Epidermal melanocyte (primary cell): Measurements from ENCODE around the gene GPR42.
"Not testable (repeated sequence)": the region's sequence is repeated elsewhere in the genome, so short reads cannot be mapped to it uniquely, and the experiment has no call there.

ENCODE experiments used
- DNase-seq: peaks from one replicate; pipeline ENCODE4 v3.0.0; 2011; ENCODE audit warnings: low spot score; ENCODE audit not compliant: insufficient read length

Gene GPR42

DNA sequence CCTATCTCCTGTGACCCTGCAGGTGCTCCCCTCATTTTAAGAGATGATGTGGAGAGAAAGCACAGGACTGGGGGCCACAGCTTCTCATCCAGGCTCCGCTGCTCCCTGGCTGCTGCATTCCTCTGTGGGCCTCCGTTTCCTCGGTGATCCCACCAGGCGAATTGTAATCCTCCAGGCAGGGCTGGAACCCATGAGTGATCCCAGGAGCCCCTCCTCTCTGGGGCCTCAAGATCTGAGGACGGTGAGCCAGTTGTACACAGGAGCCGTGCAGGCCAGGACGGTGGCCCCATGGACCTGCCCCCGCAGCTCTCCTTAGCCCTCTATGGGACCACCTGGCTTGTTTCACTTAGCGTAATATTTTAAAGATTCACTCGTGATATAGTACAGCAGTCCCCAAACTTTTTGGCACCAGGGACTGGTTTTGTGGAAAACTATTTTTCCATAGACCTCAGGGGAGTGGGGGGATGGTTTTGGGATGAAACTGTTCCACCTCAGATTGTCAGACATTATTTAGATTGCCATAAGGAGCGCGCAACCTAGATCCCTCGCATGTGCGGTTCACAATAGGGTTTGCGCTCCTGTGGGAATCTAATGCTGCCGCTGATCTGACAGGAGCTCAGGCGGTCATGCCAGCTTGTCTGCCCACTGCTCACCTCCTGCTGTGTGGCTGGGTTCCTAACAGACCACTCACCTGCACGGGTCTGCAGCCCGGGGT, 7.0 kb upstream of the GPR42 start:
- no peak for DNase-seq

DNA sequence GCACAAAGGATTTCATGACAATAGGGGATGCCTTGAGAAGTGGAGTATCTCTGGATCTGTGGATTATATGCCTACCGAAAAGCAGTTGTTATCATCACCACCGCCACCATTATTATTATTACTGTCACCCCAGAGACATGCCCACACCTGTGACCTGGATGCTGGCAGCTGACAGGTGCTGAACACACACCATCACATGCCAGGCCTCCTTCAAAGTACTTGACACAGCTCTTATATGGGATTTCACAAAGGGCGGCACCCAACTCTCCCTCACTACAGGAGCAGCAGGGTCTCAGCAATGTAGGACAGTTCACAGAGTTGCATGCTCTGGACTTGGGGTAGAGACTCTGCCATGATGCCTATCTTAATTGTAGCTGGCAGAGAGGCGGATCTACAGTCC, 5.6 kb upstream of the GPR42 start:
- DNase-seq, result no peak

- no peak for DNase-seq
Measured at GRCh38 chr19:35368378-35368777, 2.5 kb upstream of the GPR42 start.

DNA sequence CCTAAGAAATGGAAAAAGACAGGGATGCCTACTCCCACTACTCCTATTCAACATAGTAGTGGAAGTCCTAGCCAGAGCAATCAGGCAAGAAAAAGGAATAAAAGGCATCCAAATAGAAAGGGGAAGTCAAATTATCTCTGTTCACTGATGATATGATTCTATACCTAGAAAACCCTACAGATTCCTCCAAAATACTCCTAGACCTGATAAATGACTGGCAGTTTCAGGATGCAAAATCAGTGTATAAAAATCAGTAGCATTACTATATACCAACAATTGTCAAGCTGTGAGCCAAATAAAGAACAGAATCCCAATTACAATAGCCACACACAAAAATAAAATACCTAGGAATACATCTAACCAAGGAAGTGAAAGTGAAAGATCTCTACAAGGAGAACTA, 1.3 kb upstream of the GPR42 start:
- no peak for DNase-seq

GRCh38 chr19:35373492-35373891, 2.6 kb downstream of the GPR42 start:
- no peak for DNase-seq

DNA sequence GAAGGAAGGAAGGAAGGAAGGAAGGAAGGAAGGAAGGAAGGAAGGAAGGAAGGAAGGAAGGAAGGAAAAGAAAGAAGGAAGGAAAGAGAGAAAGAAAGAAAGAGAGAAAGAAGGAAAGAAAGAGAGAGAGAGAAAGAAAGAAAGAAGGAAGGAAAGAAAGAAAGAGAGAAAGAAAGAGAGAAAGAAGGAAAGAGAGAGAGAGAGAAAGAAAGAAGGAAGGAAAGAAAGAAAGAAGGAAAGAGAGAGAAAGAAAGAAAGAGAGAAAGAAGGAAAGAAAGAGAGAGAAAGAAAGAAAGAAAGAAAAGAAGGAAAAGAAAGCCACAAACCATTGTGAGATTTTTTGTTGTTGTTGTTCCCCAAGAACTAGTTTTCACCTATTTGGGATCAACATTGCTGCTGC, 3.2 kb downstream of the GPR42 start:
- not testable (repeated sequence) for DNase-seq

- DNase-seq, result no peak
Measured at GRCh38 chr19:35375505-35376307, 4.8 kb downstream of the GPR42 start.

- no peak for DNase-seq
Measured at GRCh38 chr19:35377656-35378055, 6.8 kb downstream of the GPR42 start.

GRCh38 chr19:35378356-35378755, 7.5 kb downstream of the GPR42 start:
- no peak for DNase-seq

GRCh38 chr19:35379545-35379944, 8.7 kb downstream of the GPR42 start:
- DNase-seq, result not testable (repeated sequence)

- DNase-seq, result no peak
Measured at GRCh38 chr19:35379992-35380391, 9.1 kb downstream of the GPR42 start.

- no peak for DNase-seq
Measured at GRCh38 chr19:35380450-35381124, 9.7 kb downstream of the GPR42 start.

GRCh38 chr19:35381318-35381717, 10.4 kb downstream of the GPR42 start:
- DNase-seq, result no peak

DNA sequence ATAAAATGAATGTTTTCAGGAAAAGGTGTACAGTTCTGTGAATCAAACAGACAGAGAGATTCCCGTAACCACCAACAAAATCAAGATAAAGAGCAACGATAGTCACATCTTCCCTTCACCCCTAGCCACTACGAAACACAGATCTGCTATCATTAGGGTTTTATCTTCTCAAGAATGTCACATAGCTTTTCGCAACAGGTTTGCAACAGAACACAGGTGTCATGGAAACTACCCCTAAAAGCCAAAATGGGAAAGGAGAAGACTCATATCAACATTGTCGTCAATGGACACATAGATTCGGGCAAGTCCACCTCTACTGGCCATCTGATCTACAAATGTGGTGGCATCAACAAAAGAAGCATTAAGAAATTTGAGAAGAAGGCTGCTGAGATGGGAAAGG, 11.1 kb downstream of the GPR42 start:
- no peak for DNase-seq

DNA sequence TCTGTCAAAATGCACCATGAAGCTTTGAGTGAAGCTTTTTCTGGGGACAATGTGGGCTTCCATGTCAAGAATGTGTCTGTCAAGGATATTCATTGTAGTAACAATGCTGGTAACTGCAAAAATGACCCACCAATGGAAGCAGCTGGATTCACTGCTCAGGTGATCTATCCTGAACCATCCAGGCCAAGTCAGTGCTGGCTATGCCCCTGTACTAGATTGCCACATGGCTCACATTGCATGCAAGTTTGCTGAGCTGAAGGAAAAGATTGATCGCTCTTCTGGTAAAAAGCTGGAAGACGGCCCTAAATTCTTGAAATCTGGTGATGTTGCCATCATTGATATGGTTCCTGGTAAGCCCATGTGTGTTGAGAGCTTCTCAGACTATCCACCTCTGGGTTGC, 12.7 kb downstream of the GPR42 start:
- DNase-seq, result no peak

DNA sequence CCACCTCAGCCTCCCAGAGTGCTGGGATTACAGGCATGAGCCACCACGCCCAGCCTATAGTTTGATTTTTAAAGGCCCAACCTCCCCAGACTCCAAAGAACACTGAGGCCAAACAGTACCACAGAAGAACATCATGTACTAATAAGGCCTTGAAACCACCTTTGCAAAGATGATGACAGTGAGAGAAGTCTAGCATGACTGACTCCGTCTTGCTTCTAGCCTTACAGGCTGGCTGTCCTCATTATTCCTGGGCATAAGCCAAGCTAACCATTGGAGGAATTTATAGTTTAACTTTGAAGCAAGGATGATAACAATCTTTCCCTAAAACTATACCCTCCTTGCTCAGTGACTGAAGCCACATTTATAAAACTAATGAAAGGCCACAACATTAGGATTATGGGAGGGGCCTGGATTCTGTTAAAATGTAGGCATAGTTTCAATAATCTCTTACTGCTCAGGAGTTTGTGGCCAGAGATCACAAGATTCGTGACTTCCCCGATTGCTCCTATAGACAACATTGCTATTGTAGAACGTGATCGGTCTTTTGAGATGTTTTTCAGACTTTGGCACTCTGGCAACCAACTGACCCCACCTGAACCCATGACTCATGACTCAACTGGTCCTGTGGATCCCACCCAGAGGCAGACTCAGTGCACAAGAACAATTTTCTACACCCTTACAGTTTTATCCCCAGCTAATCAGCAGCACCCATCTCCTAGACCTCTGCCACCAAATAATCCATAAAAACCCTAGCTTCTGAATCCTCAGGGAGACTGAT, 17.6 kb downstream of the GPR42 start:
- DNase-seq, result no peak

- DNase-seq, result no peak
Measured at GRCh38 chr19:35389192-35389861, 18.5 kb downstream of the GPR42 start.

DNA sequence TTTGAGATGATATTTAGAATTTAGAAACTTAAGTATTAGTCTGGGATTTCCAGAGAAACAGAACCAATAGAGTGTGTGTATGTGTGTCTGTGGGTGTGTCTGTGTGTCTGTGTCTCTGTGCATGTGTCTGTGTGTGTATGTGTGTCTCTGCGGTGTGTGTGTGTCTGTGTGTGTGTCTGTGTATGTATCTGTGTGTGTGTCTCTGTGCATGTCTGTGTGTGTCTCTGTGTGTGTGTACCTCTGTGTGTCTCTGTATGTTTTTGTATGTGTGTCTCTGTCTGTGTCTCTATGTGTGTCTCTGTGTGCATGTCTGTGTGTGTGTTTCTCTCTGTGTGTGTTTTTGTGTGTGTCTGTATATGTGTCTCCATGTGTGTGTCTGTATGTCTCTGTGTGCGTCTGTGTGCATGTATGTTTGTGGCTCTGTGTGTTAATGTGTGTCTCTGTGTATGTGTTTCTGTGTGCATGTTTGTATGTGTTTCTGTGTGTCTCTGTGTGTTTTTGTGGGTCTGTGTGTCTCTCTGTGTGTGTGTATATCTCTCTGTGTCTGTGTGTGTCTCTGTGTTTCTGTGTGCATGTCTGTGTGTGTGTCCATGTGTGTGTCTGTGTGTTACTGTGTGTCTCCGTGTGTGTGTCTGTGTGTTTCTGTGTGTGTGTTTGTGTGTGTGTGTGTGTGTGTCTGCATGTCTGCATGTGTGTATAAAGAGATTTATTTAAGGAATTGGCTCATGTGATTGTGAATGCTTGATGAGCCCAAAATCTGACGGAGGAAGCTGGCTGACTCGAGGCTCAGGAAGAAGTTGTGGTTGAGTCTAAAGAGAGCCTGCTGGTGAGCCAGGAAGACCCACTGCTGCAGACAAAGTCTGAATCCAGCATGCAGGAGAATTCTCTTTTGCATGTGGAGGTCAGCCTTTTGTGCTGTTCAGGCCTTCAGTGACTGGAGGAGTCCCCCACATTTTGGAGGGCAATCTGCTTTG, 22.2 kb downstream of the GPR42 start:
- DNase-seq, result no peak

GRCh38 chr19:35395382-35396199, 24.7 kb downstream of the GPR42 start:
- DNase-seq, result no peak
